ENCODE measurements around the gene MTAP. TPM values are rescaled to one million over a fixed set of nuclear protein-coding genes. Genes with fewer than 3 reads are reported as not detected.

MTAP gene
- total RNA-seq, 1 experiment from 2014 or later: 326 TPM

GRCh38 chr9:21754741-21755140 lies 47.7 kb upstream of the MTAP start:
- H3K4me2 ChIP-seq (ENCODE audit: low read length): no peak overlapping the region
- H3K27me3 ChIP-seq (ENCODE audit: insufficient read depth, low read length): no peaks in the 10 kb centered on the region
- ChIA-PET POLR2A (no interaction called here), RAD21 (ENCODE audit: low non-redundant PET in 1 of 2, low total read pairs in 2 of 2, uncharacterized antibody in 2 of 2, unreplicated experiment in 2 of 2) (no interaction called here), CTCF (no interaction called here)
- peaks cover 9% of the 10 kb centered on the region in 2 experiments; a peak in 2 of 4 replicates for H3K4me1 ChIP-seq (ENCODE audit: control insufficient read depth in 1 of 2, insufficient read depth in 2 of 2, low read length in 2 of 2)
- no peaks in the 10 kb centered on the region for H4K20me1 ChIP-seq (ENCODE audit: insufficient read depth)
- no peak for TF ChIP-seq EGR1 (IDR thresholded peaks at IDR 0.05; ENCODE audit: low read depth)
- TF ChIP-seq JUND (IDR thresholded peaks at IDR 0.05): peak; percentile 24; the same call in 1 of the 2 replicates
- TF ChIP-seq CBX3 (IDR thresholded peaks at IDR 0.05; ENCODE audit: low read depth): peak; percentile 67; the same call in 1 of the 2 replicates
- peak; percentile 41; the same call in 1 of the 2 replicates for TF ChIP-seq FOSL1 (IDR thresholded peaks at IDR 0.05; ENCODE audit: low read depth)
- peak; percentile 33; the same call in 1 of the 2 replicates for TF ChIP-seq SP1 (IDR thresholded peaks at IDR 0.05; ENCODE audit: low read depth)
- H3K27ac ChIP-seq (ENCODE audit: low read depth, low read length): no peak overlapping the region
- H3K79me2 ChIP-seq (ENCODE audit: insufficient read depth, low read length): no peaks in the 10 kb centered on the region
- intact Hi-C loops (cut with micrococcal nuclease): no loop called here
- H3K9me3 ChIP-seq (ENCODE audit: control insufficient read depth in 1 of 2, insufficient read depth in 1 of 2, low read depth in 1 of 2, low read length in 2 of 2): no peaks in the 10 kb centered on the region
- H3K4me3 ChIP-seq (replicated peaks in 1 of 2; ENCODE audit: low read depth in 1 of 2, low read length in 2 of 2): no peak overlapping the region
- no peak for DNase-seq (ENCODE audit: low read depth, low spot score)
- BruUV-seq (replicated peaks): no TSS peak
- H3K9me2 ChIP-seq (ENCODE audit: insufficient read depth): no peaks in the 10 kb centered on the region
- no peak overlapping the region for H3K9ac ChIP-seq (ENCODE audit: low read length)
- H2AFZ ChIP-seq (ENCODE audit: low read depth, low read length, poor library complexity, severe bottlenecking): peak overlapping the region; percentile 32
- H3K36me3 ChIP-seq (ENCODE audit: control insufficient read depth in 1 of 2, insufficient read depth in 2 of 2, low read length in 2 of 2): no peaks in the 10 kb centered on the region
- ATAC-seq: no peak

GRCh38 chr9:21758540-21758939 lies 43.9 kb upstream of the MTAP start:
- no peak overlapping the region for H2AFZ ChIP-seq (ENCODE audit: low read depth, low read length, poor library complexity, severe bottlenecking)
- ATAC-seq (no peak), DNase-seq (ENCODE audit: low read depth, low spot score) (no peak)
- no peaks in the 10 kb centered on the region for H3K9me3 ChIP-seq (ENCODE audit: control insufficient read depth in 1 of 2, insufficient read depth in 1 of 2, low read depth in 1 of 2, low read length in 2 of 2)
- H4K20me1 ChIP-seq (ENCODE audit: insufficient read depth): no peaks in the 10 kb centered on the region
- ChIA-PET POLR2A (no interaction called here), RAD21 (ENCODE audit: low non-redundant PET in 1 of 2, low total read pairs in 2 of 2, uncharacterized antibody in 2 of 2, unreplicated experiment in 2 of 2) (no interaction called here), CTCF (no interaction called here)
- intact Hi-C loops (cut with micrococcal nuclease): no loop called here
- no peak overlapping the region for H3K4me2 ChIP-seq (ENCODE audit: low read length)
- no peak overlapping the region for H3K4me3 ChIP-seq (replicated peaks in 1 of 2; ENCODE audit: low read depth in 1 of 2, low read length in 2 of 2)
- H3K79me2 ChIP-seq (ENCODE audit: insufficient read depth, low read length): no peaks in the 10 kb centered on the region
- no peaks in the 10 kb centered on the region for H3K36me3 ChIP-seq (ENCODE audit: control insufficient read depth in 1 of 2, insufficient read depth in 2 of 2, low read length in 2 of 2)
- H3K27me3 ChIP-seq (ENCODE audit: insufficient read depth, low read length): no peaks in the 10 kb centered on the region
- BruUV-seq (replicated peaks): no TSS peak
- no peak overlapping the region for H3K27ac ChIP-seq (ENCODE audit: low read depth, low read length)
- no peak overlapping the region for H3K9ac ChIP-seq (ENCODE audit: low read length)
- H3K4me1 ChIP-seq (ENCODE audit: control insufficient read depth in 1 of 2, insufficient read depth in 2 of 2, low read length in 2 of 2): peaks cover 4 to 10% of the 10 kb centered on the region in 2 experiments; a peak in 2 of 4 replicates
- H3K9me2 ChIP-seq (ENCODE audit: insufficient read depth): no peaks in the 10 kb centered on the region
- TF ChIP-seq CEBPB (IDR thresholded peaks at IDR 0.05; ENCODE audit: low read depth) (no peak), CTCF (IDR thresholded peaks at IDR 0.05 in 2 of 3, conservative IDR thresholded peaks at IDR 0.05 in 1 of 3; ENCODE audit: borderline replicate concordance in 1 of 3, insufficient read depth in 1 of 3, low read depth in 2 of 3, low read length in 2 of 3) (no peak), EZH2phosphoT487 (IDR thresholded peaks at IDR 0.05; ENCODE audit: borderline replicate concordance) (no peak), YY1 (IDR thresholded peaks at IDR 0.05; ENCODE audit: extremely low read depth, insufficient replicate concordance, low read depth, low read length) (no peak), ZBTB33 (IDR thresholded peaks at IDR 0.05; ENCODE audit: extremely low read depth, insufficient replicate concordance, low read length) (no peak), SP1 (IDR thresholded peaks at IDR 0.05; ENCODE audit: low read depth) (no peak), ATF3 (IDR thresholded peaks at IDR 0.05) (no peak), REST (IDR thresholded peaks at IDR 0.05; ENCODE audit: low read depth) (no peak), EGR1 (IDR thresholded peaks at IDR 0.05; ENCODE audit: low read depth) (no peak), ELF1 (IDR thresholded peaks at IDR 0.05; ENCODE audit: borderline replicate concordance, low read depth) (no peak)

Data from HCT116 (cell line).